PC-9 (cell line): ENCODE results near the gene HMOX2. TPM values are rescaled to one million over a fixed set of nuclear protein-coding genes. Genes with fewer than 3 reads are reported as not detected.

Source experiments
- BruUV-seq: library from RNA; stranded (reverse); fragments of 400-500 nt; replicated peaks from 2 replicates; lab custom pipeline; 2021; lab: Mats Ljungman, UMichigan
- CTCF ChIA-PET: fragments of 300-600 bp; sonication (Branson Sonifier 250); formaldehyde crosslinking; loops from one replicate; lab custom pipeline; 2022; ENCODE audit warnings: antibody characterized with exemption; lab: Charles Lee
- POLR2A ChIA-PET: fragments of 300-600 bp; sonication (Branson Sonifier 250); formaldehyde crosslinking; loops from one replicate; lab custom pipeline; 2022; ENCODE audit warnings: antibody characterized with exemption; ENCODE audit not compliant: unreplicated experiment; lab: Charles Lee
- DNase-seq, 2 experiments: peaks; one replicate each; pipeline versions ENCODE4 v3.0.0 to v3.0.0-alpha.2; 2015 to 2022; ENCODE audit warnings: mixed read lengths in 1 of 2
- H2AFZ ChIP-seq: fragments of 200-600 bp; sonication (generic); 2 replicates; pipeline ENCODE4 v1.8.1; 2017; ENCODE audit warnings: antibody characterized with exemption
- H3F3A ChIP-seq: fragments of 200-600 bp; sonication (generic); 2 replicates; pipeline ENCODE4 v1.8.1; 2017; ENCODE audit warnings: antibody characterized with exemption, mild to moderate bottlenecking, low read depth; ENCODE audit not compliant: insufficient read depth
- H3K27ac ChIP-seq: fragments of 200-600 bp; sonication (generic); 2 replicates; pipeline ENCODE4 v1.6.1; 2016; ENCODE audit warnings: mixed run types
- H3K27me3 ChIP-seq: fragments of 200-600 bp; sonication (generic); 2 replicates; pipeline ENCODE4 v1.6.1; 2016; ENCODE audit warnings: low read depth, mixed run types; ENCODE audit not compliant: insufficient read depth
- H3K36me3 ChIP-seq: fragments of 200-600 bp; sonication (generic); 2 replicates; pipeline ENCODE4 v1.6.1; 2016; ENCODE audit warnings: low read depth, mixed run types
- H3K4me1 ChIP-seq: fragments of 200-600 bp; sonication (generic); replicated peaks from 2 replicates; pipeline ENCODE4 v1.6.1; 2016; ENCODE audit warnings: mixed run types; ENCODE audit not compliant: insufficient read depth
- H3K4me2 ChIP-seq: fragments of 200-600 bp; sonication (generic); 2 replicates; pipeline ENCODE4 v1.6.1; 2017; ENCODE audit warnings: mixed run types
- H3K4me3 ChIP-seq: fragments of 200-600 bp; sonication (generic); 2 replicates; pipeline ENCODE4 v1.6.1; 2016; ENCODE audit warnings: mixed run types
- H3K79me2 ChIP-seq: fragments of 200-600 bp; sonication (generic); 2 replicates; pipeline ENCODE4 v1.6.1; 2017; ENCODE audit warnings: low read depth, mixed run types
- H3K9me2 ChIP-seq: fragments of 200-600 bp; sonication (generic); 2 replicates; pipeline ENCODE4 v1.8.1; 2017; ENCODE audit warnings: mild to moderate bottlenecking; ENCODE audit not compliant: insufficient read depth
- H3K9me3 ChIP-seq: fragments of 200-600 bp; sonication (generic); 2 replicates; pipeline ENCODE4 v1.8.1; 2016; ENCODE audit warnings: low read depth; ENCODE audit not compliant: insufficient read depth
- H4K20me1 ChIP-seq: fragments of 200-600 bp; sonication (generic); 2 replicates; pipeline ENCODE4 v1.8.1; 2017; ENCODE audit not compliant: insufficient read depth
- EZH2 ChIP-seq: fragments of 200-600 bp; sonication (generic); IDR thresholded peaks from 2 replicates; pipeline ENCODE4 v1.8.0; 2017; ENCODE audit warnings: antibody characterized with exemption, low read depth
- intact Hi-C: fragments of 100-400 bp; cut with micrococcal nuclease; formaldehyde crosslinking; loops from one replicate; pipeline ENCODE4 v1.10.0; 2022; ENCODE audit not compliant: unreplicated experiment
- total RNA-seq: library from RNA; stranded (reverse); gene quantifications from 2 replicates; pipeline ENCODE4 v1.2.3, GENCODE V29; 2021
- TF ChIP-seq, protein P1 (sequence below): fragments of 200-600 bp; sonication (generic); conservative IDR thresholded peaks from 2 replicates; pipeline ENCODE4 v1.6.1; 2017; ENCODE audit warnings: mixed run types, antibody characterized with exemption, mild to moderate bottlenecking, moderate library complexity

HMOX2 gene
- total RNA-seq, 1 experiment from 2014 or later = 68.1 TPM

GRCh38 chr16:4529085-4530060 lies 53.2 kb downstream of the HMOX2 start:
- ChIA-PET POLR2A (no interaction called here), CTCF (no interaction called here)
- no peaks in the 10 kb centered on the region for H3K9me3 ChIP-seq
- H3K36me3 ChIP-seq = no peaks in the 10 kb centered on the region
- no peaks in the 10 kb centered on the region for H3F3A ChIP-seq
- no peaks in the 10 kb centered on the region for H3K27me3 ChIP-seq
- H3K9me2 ChIP-seq = no peaks in the 10 kb centered on the region
- no peak overlapping the region for H3K4me2 ChIP-seq
- TF ChIP-seq, protein P1, sequence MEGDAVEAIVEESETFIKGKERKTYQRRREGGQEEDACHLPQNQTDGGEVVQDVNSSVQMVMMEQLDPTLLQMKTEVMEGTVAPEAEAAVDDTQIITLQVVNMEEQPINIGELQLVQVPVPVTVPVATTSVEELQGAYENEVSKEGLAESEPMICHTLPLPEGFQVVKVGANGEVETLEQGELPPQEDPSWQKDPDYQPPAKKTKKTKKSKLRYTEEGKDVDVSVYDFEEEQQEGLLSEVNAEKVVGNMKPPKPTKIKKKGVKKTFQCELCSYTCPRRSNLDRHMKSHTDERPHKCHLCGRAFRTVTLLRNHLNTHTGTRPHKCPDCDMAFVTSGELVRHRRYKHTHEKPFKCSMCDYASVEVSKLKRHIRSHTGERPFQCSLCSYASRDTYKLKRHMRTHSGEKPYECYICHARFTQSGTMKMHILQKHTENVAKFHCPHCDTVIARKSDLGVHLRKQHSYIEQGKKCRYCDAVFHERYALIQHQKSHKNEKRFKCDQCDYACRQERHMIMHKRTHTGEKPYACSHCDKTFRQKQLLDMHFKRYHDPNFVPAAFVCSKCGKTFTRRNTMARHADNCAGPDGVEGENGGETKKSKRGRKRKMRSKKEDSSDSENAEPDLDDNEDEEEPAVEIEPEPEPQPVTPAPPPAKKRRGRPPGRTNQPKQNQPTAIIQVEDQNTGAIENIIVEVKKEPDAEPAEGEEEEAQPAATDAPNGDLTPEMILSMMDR = no peak
- no peak for TF ChIP-seq EZH2
- H3K79me2 ChIP-seq = no peaks in the 10 kb centered on the region
- no peak for DNase-seq
- no peak overlapping the region for H3K27ac ChIP-seq
- intact Hi-C loops = no loop called here
- no TSS peak for BruUV-seq
- no peaks in the 10 kb centered on the region for H4K20me1 ChIP-seq
- no peaks in the 10 kb centered on the region for H3K4me1 ChIP-seq
- H2AFZ ChIP-seq = no peak overlapping the region
- no peak overlapping the region for H3K4me3 ChIP-seq

GRCh38 chr16:4531811-4532210 lies 55.6 kb downstream of the HMOX2 start:
- Histone ChIP-seq H3F3A (peaks cover under 1% of the 10 kb centered on the region; the same call in 1 of the 2 replicates), H4K20me1 (no peaks in the 10 kb centered on the region), H3K4me3 (no peak overlapping the region), H3K27me3 (no peaks in the 10 kb centered on the region), H3K36me3 (no peaks in the 10 kb centered on the region), H3K9me2 (no peaks in the 10 kb centered on the region), H3K9me3 (no peaks in the 10 kb centered on the region), H3K4me2 (no peak overlapping the region), H2AFZ (no peak overlapping the region), H3K27ac (no peak overlapping the region), H3K79me2 (no peaks in the 10 kb centered on the region), H3K4me1 (no peaks in the 10 kb centered on the region)
- ChIA-PET CTCF (no interaction called here), POLR2A (no interaction called here)
- no peak for TF ChIP-seq EZH2
- TF ChIP-seq, protein P1 = no peak
- DNase-seq = no peak
- no TSS peak for BruUV-seq
- intact Hi-C loops = no loop called here

DNA sequence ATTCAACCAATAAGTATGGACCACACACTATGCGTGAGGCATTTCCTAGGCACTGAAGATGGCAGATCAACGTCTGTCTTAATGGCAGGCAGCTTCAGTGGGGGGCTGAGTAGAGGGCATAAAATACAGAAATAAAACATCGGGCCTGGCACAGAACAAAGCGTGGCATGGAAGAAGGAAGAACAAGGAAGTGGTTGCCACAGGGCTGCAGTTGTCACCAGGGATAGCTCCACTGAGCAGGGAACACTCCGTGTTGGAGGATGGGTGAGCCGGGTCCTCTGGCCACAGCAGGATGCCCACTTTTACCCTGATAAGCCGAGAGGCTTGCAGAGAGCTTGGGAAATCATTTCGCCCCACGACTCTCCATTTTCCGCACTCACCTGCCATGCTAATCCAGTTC lies 56.0 kb downstream of the HMOX2 start:
- no peak overlapping the region for H3K4me2 ChIP-seq
- H3K27ac ChIP-seq = no peak overlapping the region
- H3F3A ChIP-seq = peaks cover 5% of the 10 kb centered on the region; the same call in 1 of the 2 replicates
- no peak for TF ChIP-seq EZH2
- TF ChIP-seq, protein P1 = no peak
- no peaks in the 10 kb centered on the region for H3K4me1 ChIP-seq
- no peaks in the 10 kb centered on the region for H4K20me1 ChIP-seq
- no peak for DNase-seq
- no peaks in the 10 kb centered on the region for H3K79me2 ChIP-seq
- no peaks in the 10 kb centered on the region for H3K9me3 ChIP-seq
- H3K36me3 ChIP-seq = no peaks in the 10 kb centered on the region
- BruUV-seq = no TSS peak
- H2AFZ ChIP-seq = no peak overlapping the region
- ChIA-PET CTCF (no interaction called here), POLR2A (no interaction called here)
- no peaks in the 10 kb centered on the region for H3K27me3 ChIP-seq
- intact Hi-C loops = no loop called here
- no peaks in the 10 kb centered on the region for H3K9me2 ChIP-seq
- H3K4me3 ChIP-seq = no peak overlapping the region
